SU-DHL-6 (cell line): ENCODE data around the gene RRP9.

Source experiments
- H2AFZ ChIP-seq: fragments of 200-600 bp; sonication (generic); 2 replicates; pipeline ENCODE4 v1.6.1; 2014; ENCODE audit warnings: low read depth, mild to moderate bottlenecking, moderate library complexity, mixed read lengths, antibody characterized with exemption, low read length; ENCODE audit not compliant: severe bottlenecking
- H3F3A ChIP-seq: fragments of 200-600 bp; shearing (Covaris generic); 2 replicates; pipeline ENCODE4 v1.6.0; 2016; ENCODE audit warnings: antibody characterized with exemption, mild to moderate bottlenecking; ENCODE audit not compliant: insufficient read depth
- H3K27ac ChIP-seq: fragments of 200-600 bp; sonication (generic); 2 replicates; pipeline ENCODE4 v1.5.1; 2016; ENCODE audit warnings: low read depth, mild to moderate bottlenecking, low read length, moderate library complexity, mixed read lengths
- H3K27me3 ChIP-seq: fragments of 200-600 bp; sonication (generic), shearing (Covaris generic); 2 replicates; pipeline ENCODE4 v1.6.0; 2014; ENCODE audit warnings: mild to moderate bottlenecking, low read length
- H3K36me3 ChIP-seq: fragments of 200-600 bp; sonication (generic); 2 replicates; pipeline ENCODE4 v1.6.1; 2014; ENCODE audit warnings: mild to moderate bottlenecking, low read length, mixed read lengths
- H3K4me2 ChIP-seq: fragments of 300-600, 200-600 bp; shearing (Covaris generic), sonication (generic); 2 replicates; pipeline ENCODE4 v1.6.0; 2014; ENCODE audit warnings: low read length, low read depth, mild to moderate bottlenecking; ENCODE audit not compliant: poor library complexity, severe bottlenecking
- H3K4me3 ChIP-seq: fragments of 200-600 bp; sonication (generic); 2 replicates; pipeline ENCODE4 v1.5.1; 2014; ENCODE audit warnings: antibody characterized with exemption, low read length, mild to moderate bottlenecking, mixed read lengths; ENCODE audit not compliant: insufficient read depth, poor library complexity, severe bottlenecking
- H3K79me2 ChIP-seq: fragments of 200-600 bp; sonication (generic); 2 replicates; pipeline ENCODE4 v1.6.1; 2014; ENCODE audit warnings: mild to moderate bottlenecking, low read length, moderate library complexity; ENCODE audit not compliant: insufficient read depth
- H3K9ac ChIP-seq: fragments of 200-600 bp; sonication (generic); 2 replicates; pipeline ENCODE4 v1.7.0; 2014; ENCODE audit warnings: mild to moderate bottlenecking, low read length
- H3K9me2 ChIP-seq: fragments of 200-600 bp; sonication (generic); replicated peaks from 2 replicates; pipeline ENCODE4 v1.6.1; 2014; ENCODE audit warnings: low read length; ENCODE audit not compliant: insufficient read depth
- H3K9me3 ChIP-seq: fragments of 200-600 bp; sonication (generic); 2 replicates; pipeline ENCODE4 v1.6.1; 2014; ENCODE audit warnings: low read length, mixed read lengths; ENCODE audit not compliant: insufficient read depth
- H4K20me1 ChIP-seq: fragments of 200-600 bp; sonication (generic); 2 replicates; pipeline ENCODE4 v1.6.1; 2014; ENCODE audit warnings: low read depth, mild to moderate bottlenecking, antibody characterized with exemption, low read length, moderate library complexity, mixed read lengths
- EZH2phosphoT487 ChIP-seq: fragments of 200-600 bp; sonication (generic), shearing (Covaris generic); conservative IDR thresholded peaks from 2 replicates; pipeline ENCODE4 v1.6.1; 2018; ENCODE audit warnings: mild to moderate bottlenecking, antibody characterized with exemption, low read length, moderate library complexity, mixed read lengths
- TF ChIP-seq, protein P1 (sequence below): fragments of 200-600 bp; sonication (generic); IDR thresholded peaks from one replicate; pipeline ENCODE4 v1.5.1; 2017; ENCODE audit warnings: antibody characterized with exemption, mild to moderate bottlenecking, low read length, moderate library complexity; ENCODE audit not compliant: insufficient read depth, poor library complexity, severe bottlenecking

Gene RRP9

DNA sequence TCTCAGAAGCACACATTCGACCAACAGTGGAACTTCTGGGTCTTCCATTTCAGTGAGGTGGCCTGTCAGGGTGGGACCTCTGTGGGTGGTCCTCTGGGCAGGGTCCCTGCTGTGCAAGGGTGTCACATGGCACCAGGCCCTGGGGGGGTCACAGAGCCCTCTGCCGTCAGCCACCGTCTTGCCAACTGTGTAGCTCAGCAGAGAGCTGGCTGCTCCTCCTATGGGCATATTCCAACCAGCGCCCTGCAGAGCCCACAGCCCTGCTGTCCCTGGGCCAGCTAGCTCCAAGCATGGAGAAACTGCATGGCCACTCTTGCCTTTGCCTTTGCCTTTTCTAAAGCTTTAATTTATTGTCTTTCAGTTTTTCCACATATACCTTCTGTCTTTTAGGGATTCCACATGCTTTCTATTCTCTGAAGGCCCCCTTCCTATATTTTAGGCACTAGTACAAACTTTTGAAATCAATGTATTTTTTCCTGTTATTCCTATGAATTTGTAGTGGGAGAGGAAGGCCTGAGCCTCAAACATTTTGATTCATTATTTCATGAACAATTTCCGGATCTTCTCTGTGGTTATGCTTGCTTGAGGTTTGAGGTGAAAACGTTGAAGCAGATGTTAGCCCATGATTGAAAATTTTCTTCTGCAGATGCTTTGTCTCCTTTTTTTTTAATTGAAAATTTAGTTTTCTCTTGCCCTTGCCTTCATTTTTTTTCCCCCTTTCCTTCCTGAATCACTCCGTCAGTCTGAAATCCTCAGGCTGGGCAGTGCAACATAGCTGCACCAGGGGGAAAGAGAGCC, 50.3 kb downstream of the RRP9 start:
- Histone ChIP-seq H2AFZ (no peak overlapping the region), H3K9me2 (no peaks in the 10 kb centered on the region), H4K20me1 (no peaks in the 10 kb centered on the region), H3K79me2 (no peaks in the 10 kb centered on the region), H3K9me3 (no peaks in the 10 kb centered on the region), H3K4me2 (no peak overlapping the region), H3F3A (no peaks in the 10 kb centered on the region), H3K27ac (no peak overlapping the region), H3K27me3 (no peaks in the 10 kb centered on the region), H3K4me3 (no peak overlapping the region), H3K36me3 (no peaks in the 10 kb centered on the region), H3K9ac (no peak overlapping the region)
- no peak for TF ChIP-seq EZH2phosphoT487
- TF ChIP-seq, protein P1, sequence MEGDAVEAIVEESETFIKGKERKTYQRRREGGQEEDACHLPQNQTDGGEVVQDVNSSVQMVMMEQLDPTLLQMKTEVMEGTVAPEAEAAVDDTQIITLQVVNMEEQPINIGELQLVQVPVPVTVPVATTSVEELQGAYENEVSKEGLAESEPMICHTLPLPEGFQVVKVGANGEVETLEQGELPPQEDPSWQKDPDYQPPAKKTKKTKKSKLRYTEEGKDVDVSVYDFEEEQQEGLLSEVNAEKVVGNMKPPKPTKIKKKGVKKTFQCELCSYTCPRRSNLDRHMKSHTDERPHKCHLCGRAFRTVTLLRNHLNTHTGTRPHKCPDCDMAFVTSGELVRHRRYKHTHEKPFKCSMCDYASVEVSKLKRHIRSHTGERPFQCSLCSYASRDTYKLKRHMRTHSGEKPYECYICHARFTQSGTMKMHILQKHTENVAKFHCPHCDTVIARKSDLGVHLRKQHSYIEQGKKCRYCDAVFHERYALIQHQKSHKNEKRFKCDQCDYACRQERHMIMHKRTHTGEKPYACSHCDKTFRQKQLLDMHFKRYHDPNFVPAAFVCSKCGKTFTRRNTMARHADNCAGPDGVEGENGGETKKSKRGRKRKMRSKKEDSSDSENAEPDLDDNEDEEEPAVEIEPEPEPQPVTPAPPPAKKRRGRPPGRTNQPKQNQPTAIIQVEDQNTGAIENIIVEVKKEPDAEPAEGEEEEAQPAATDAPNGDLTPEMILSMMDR, result no peak

DNA sequence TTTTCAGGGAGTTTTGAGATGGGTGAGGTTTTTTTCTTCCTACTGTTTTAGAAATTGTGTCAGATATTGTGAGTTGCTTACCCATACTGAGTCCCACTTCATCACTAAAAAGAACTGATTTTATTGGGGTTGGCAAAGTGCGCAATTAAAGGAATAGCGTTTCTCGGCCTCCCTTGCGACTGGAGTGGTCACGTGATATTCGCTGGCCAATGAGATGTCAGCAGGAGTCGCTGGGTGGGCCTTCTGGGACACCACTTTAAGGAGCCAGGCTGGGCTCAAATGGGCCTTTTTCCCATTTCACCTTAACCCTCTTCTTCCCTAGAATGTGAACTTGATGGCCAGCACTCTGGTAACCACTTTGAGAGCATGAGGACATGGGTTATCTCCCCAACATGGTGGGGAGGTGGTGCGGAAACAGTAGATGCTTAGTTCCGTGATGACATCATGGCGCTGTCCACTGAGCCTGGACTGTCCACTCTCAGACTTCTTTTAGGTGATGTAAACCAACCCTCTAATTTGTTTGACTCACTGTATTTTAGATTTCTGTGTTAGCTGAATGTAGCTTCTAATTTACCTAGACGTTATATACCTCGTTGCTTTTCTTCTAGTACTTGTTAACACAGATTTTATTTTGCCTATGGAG, 53.1 kb downstream of the RRP9 start:
- TF ChIP-seq, protein P1, result no peak
- no peak for TF ChIP-seq EZH2phosphoT487
- no peaks in the 10 kb centered on the region for H3K9me2 ChIP-seq
- no peaks in the 10 kb centered on the region for H4K20me1 ChIP-seq
- no peak overlapping the region for H3K9ac ChIP-seq
- H3K4me2 ChIP-seq, result no peak overlapping the region
- H2AFZ ChIP-seq, result no peak overlapping the region
- H3K79me2 ChIP-seq, result no peaks in the 10 kb centered on the region
- no peak overlapping the region for H3K4me3 ChIP-seq
- H3K27me3 ChIP-seq, result no peaks in the 10 kb centered on the region
- no peaks in the 10 kb centered on the region for H3K9me3 ChIP-seq
- no peaks in the 10 kb centered on the region for H3K36me3 ChIP-seq
- H3K27ac ChIP-seq, result no peak overlapping the region
- no peaks in the 10 kb centered on the region for H3F3A ChIP-seq

DNA sequence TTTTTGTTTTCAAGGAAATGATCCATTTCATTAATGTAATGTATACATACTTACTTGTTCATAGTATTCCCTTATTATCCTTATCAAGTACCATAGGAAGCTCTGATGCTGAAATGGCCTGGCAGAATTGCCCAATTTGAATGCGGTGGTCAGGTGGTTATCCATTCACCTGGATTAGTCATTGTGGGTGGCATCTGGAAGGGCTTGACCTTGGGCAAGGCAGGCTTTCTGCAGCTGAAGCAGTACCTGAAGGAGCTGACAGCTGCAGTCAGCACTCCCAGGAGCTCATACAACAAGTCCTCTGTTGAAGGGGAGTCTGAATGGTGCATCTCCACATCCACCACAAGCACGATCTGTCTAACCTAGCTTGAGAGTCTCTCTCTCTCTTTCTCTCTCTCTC, 54.1 kb downstream of the RRP9 start:
- Histone ChIP-seq H3K9me2 (no peaks in the 10 kb centered on the region), H3K27me3 (no peaks in the 10 kb centered on the region), H3K9me3 (no peaks in the 10 kb centered on the region), H4K20me1 (no peaks in the 10 kb centered on the region), H3K27ac (no peak overlapping the region), H3K9ac (no peak overlapping the region), H3K4me2 (no peak overlapping the region), H3K4me3 (no peak overlapping the region), H3K36me3 (no peaks in the 10 kb centered on the region), H3F3A (no peaks in the 10 kb centered on the region), H3K79me2 (no peaks in the 10 kb centered on the region), H2AFZ (no peak overlapping the region)
- TF ChIP-seq, protein P1, result no peak
- no peak for TF ChIP-seq EZH2phosphoT487
